Psoas muscle (tissue), 8 donors: ENCODE data around the gene SNX8. TPM values are rescaled to one million over a fixed set of nuclear protein-coding genes. Genes with fewer than 3 reads are reported as not detected.
"Not testable (repeated sequence)": the region's sequence is repeated elsewhere in the genome, so short reads cannot be mapped to it uniquely, and the experiment has no call there.

Experiments
- ATAC-seq, 4 donors: fragments of 200-7000 bp; cut with Tn5 transposase; one replicate each; pipeline ENCODE4 v1.9.1; 2020; ENCODE audit warnings: moderate library complexity in 3 of 4, mild to moderate bottlenecking in 2 of 4
- DNase-seq, 2 donors: peaks; one replicate each; pipeline ENCODE4 v3.0.0-alpha.2; 2020
- H3K27ac ChIP-seq: fragments of 200-600 bp; one replicate; pipeline ENCODE4 v1.8.0; 2022
- H3K27me3 ChIP-seq, 3 donors: fragments of 200-600 bp in 1 of 3; one replicate each; pipeline versions ENCODE4 v1.6.1 to v1.8.0; 2013 to 2022; ENCODE audit warnings: low read length in 2 of 3, mild to moderate bottlenecking in 2 of 3, moderate library complexity in 1 of 3; ENCODE audit not compliant: insufficient read depth in 3 of 3
- H3K36me3 ChIP-seq, 2 donors: fragments of 200-600 bp in 1 of 2; one replicate each; pipeline versions ENCODE4 v1.6.1 to v1.8.0; 2013 to 2022; ENCODE audit warnings: low read depth in 1 of 2, mild to moderate bottlenecking in 1 of 2, moderate library complexity in 1 of 2; ENCODE audit not compliant: insufficient read depth in 1 of 2
- H3K4me1 ChIP-seq: fragments of 200-600 bp; one replicate; pipeline ENCODE4 v1.8.0; 2022
- H3K4me3 ChIP-seq: fragments of 200-600 bp; one replicate; pipeline ENCODE4 v1.8.0; 2022; ENCODE audit warnings: mild to moderate bottlenecking
- H3K9me3 ChIP-seq: fragments of 200-600 bp; one replicate; pipeline ENCODE4 v1.8.0; 2022
- CTCF ChIP-seq: fragments of 200-600 bp; IDR thresholded peaks from one replicate; pipeline ENCODE4 v1.8.0; 2022; ENCODE audit warnings: antibody characterized with exemption
- WGBS, 3 donors: extraction: QIAGEN DNeasy Blood & Tissue Kit; methylation state at CpG; one replicate each; pipeline versions ENCODE4 v1.1.6 to v1.1.7; 2013; 5-methylcytosine and 5-hydroxymethylcytosine counted together
- intact Hi-C, 2 donors: fragments of 100-400 bp; cut with DNase I; formaldehyde crosslinking; loops; one replicate each; pipeline versions ENCODE4 v1.11.0 to v1.14.2; 2022
- polyA plus RNA-seq, 3 donors: library from polyadenylated mRNA; stranded (reverse); fragments of 200-250 nt; gene quantifications; one replicate each; pipeline ENCODE4 v1.2.3, GENCODE V29; 2013
- total RNA-seq, 4 donors: library from RNA; stranded (reverse); fragmentation: NEBNext Ultra II Directional in 2 of 4; extraction: Animal tissue kit (Norgen Biotek cat#: 25700) in 2 of 4; gene quantifications; one replicate each; pipeline versions ENCODE4 v1.2.1 to v1.2.4, GENCODE V29; 2021 to 2023
- donor health status: healthy with polysubstance abuse.
- donor health status: DM: no; HTN: no; CAD: no; lungs with moderate emphysema.
- donor health status: Bipolar disorder and iron deficiency.
- donor health status: healthy.
- donor health status: DM: yes; HTN: yes; CAD: no.
- donor health status: DM: no; HTN: no; CAD: no.
- donor health status: DM: no; HTN: no; CAD: no.
- donor health status: DM: yes; HTN: yes; CAD: no.

SNX8 gene
- total and polyA plus RNA-seq, 7 donors: 8.4 to 25.1 (median 14.3) TPM

GRCh38 chr7:2317556-2318293 is 3.5 kb upstream of the SNX8 start:
- Histone ChIP-seq H3K4me3 (no peak overlapping the region), H3K27me3 (no peaks in the 10 kb centered on the region), H3K4me1 (no peaks in the 10 kb centered on the region), H3K36me3 (no peaks in the 10 kb centered on the region), H3K9me3 (no peaks in the 10 kb centered on the region), H3K27ac (no peak overlapping the region)
- ATAC-seq: no peak
- TF ChIP-seq CTCF: no peak
- DNase-seq: no peak
- intact Hi-C loops: no loop called here
- WGBS, 3 donors: 78 to 83% (median 81%) methylated on average over 12 of the region's 12 CpGs

GRCh38 chr7:2316578-2316977 is 2.3 kb upstream of the SNX8 start:
- intact Hi-C loops: no loop called here
- Histone ChIP-seq H3K27me3 (no peaks in the 10 kb centered on the region), H3K36me3 (no peaks in the 10 kb centered on the region), H3K9me3 (no peaks in the 10 kb centered on the region), H3K27ac (no peak overlapping the region), H3K4me3 (no peak overlapping the region), H3K4me1 (no peaks in the 10 kb centered on the region)
- no peak for ATAC-seq
- DNase-seq: no peak
- 90 to 96% (median 94%) methylated on average over 1 of the region's 1 CpG for WGBS, 3 donors
- TF ChIP-seq CTCF: no peak

- DNase-seq (no peak), ATAC-seq (no peak)
- intact Hi-C loops: no loop called here
- H3K4me3 ChIP-seq: no peak overlapping the region
- H3K27ac ChIP-seq: no peak overlapping the region
- no peak for TF ChIP-seq CTCF
- H3K36me3 ChIP-seq: no peaks in the 10 kb centered on the region
- H3K9me3 ChIP-seq: no peaks in the 10 kb centered on the region
- 71 to 88% (median 86%) methylated on average over 1 of the region's 1 CpG for WGBS, 3 donors
- H3K4me1 ChIP-seq: no peaks in the 10 kb centered on the region
- H3K27me3 ChIP-seq: no peaks in the 10 kb centered on the region
These were observed 1.5 kb upstream of the SNX8 start for GRCh38 chr7:2315787-2316186.

GRCh38 chr7:2314956-2315530 is 802 bp upstream of the SNX8 start:
- H3K27me3 ChIP-seq, DNase-seq, intact Hi-C loops, H3K4me1 ChIP-seq, H3K9me3 ChIP-seq, H3K27ac ChIP-seq, H3K36me3 ChIP-seq, ATAC-seq: not testable (repeated sequence)
- peak overlapping the region; percentile 91 for H3K4me3 ChIP-seq
- 71 to 77% (median 75%) methylated on average over 3 of the region's 3 CpGs for WGBS, 3 donors

- intact Hi-C loops: no loop called here
- DNase-seq: no peak
- WGBS, 3 donors: 24 to 33% (median 25%) methylated on average over 30 to 42 of the region's 42 CpGs
These were observed 612 bp downstream of the SNX8 start for GRCh38 chr7:2313450-2314208.

More at GRCh38 chr7:2313450-2314208, 612 bp downstream of the SNX8 start:
- Histone ChIP-seq H3K27me3 (no peaks in the 10 kb centered on the region), H3K4me1 (no peaks in the 10 kb centered on the region), H3K9me3 (no peaks in the 10 kb centered on the region), H3K4me3 (peak overlapping the region; percentile 91), H3K27ac (peak overlapping the region; percentile 69), H3K36me3 (peaks cover 0 to 4% of the 10 kb centered on the region in 2 donors)
- ATAC-seq: peak in 3 of 4 donors; percentile 15 to 31 (median 28)
- TF ChIP-seq CTCF: no peak
